Activated effector memory CD4-positive, alpha-beta T cell treated with Interleukin-2 at 50 U/mL for 16 hours (primary cell): Measurements from ENCODE around the gene KRT83.
A peak's percentile ranks its signal among the peaks of the same experiment; 100 is the strongest.
"Not testable (repeated sequence)": the region's sequence is repeated elsewhere in the genome, so short reads cannot be mapped to it uniquely, and the experiment has no call there.

Experiments
- DNase-seq: peaks from one replicate; pipeline ENCODE4 v3.0.0-alpha.2; 2020

The KRT83 gene

DNA sequence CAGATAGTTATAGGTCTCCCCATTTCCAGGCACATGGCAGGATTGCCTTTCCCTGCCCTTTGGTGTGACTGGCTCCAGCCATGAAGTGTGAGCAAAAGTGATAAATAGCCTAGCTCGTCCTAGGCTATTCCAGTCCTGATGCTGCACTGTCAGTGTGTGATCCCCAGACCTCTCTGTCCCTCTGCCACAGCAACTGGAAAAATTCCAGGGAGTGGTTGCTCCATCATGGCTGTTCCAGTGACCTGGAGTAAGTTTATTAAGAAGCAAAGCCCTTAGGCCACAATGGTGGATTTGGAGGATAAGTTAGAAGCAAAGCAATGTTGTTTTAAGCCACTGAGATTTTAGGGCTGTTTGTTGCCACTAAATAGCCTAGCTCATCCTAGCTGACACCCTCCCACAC, 9.8 kb upstream of the KRT83 start:
- DNase-seq: no peak

- DNase-seq: no peak
These were observed 6.8 kb upstream of the KRT83 start for GRCh38 chr12:52327830-52328500.

DNA sequence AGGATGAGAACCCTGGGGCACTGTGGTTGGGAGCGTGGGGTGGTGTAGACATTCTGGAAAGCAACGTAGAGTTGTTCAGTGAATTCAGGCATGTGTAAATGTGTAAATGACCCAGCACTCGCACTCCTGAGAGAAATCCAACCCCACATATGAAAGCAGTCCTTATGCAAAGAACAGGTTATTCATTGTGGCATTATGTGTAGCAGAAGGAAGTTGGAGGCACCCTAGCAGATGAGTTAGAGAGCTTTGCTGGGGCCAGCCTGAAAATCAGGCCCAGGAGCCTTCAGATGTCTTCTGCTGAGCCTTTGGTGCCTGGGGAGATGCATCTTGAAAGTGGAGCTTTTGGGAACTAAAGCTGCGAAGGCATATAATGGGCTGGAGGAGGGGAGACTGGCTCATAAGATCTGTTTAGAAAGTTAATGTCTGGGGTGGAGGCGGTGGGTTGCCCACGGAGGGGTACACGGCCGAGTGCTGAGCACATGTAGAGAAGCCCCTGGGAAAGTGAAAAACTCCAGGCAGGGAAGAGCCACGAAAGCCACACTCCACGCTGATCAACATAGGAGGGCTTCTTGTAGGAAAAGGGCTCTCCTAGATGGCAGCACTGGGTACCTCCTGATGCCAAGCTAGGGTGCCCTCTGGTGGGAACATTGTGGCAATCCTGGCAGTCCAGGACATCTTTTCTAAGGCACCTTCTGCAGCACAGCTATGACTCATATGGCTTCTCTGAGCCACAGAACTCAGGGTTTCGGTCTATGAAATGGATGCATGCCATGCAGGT, 6.0 kb upstream of the KRT83 start:
- DNase-seq: peak; percentile 73

- no peak for DNase-seq
These were observed 2.9 kb upstream of the KRT83 start for GRCh38 chr12:52324153-52324444.

GRCh38 chr12:52323416-52324152, 2.4 kb upstream of the KRT83 start:
- no peak for DNase-seq

DNA sequence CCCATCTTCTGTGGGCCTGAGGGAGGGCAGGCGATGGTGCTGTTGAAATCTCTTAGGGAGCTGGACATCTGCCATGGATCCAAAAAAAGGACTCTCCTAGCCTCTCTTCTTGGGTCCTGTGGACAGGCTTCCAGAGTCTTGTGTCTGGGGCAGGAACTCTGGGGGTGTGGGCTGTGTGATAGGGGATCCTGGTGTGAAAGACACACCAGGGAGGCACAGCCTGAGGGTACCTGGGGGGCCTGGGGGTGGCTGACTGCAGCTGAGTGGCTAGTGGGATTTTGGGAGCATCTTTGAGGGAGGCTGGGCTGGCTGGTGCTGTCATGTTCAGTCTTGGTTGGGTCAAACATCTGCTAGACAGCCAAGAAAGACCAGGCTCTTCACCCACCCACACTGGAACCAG, 1.8 kb upstream of the KRT83 start:
- no peak for DNase-seq

GRCh38 chr12:52322069-52322468, 871 bp upstream of the KRT83 start:
- DNase-seq: no peak

DNA sequence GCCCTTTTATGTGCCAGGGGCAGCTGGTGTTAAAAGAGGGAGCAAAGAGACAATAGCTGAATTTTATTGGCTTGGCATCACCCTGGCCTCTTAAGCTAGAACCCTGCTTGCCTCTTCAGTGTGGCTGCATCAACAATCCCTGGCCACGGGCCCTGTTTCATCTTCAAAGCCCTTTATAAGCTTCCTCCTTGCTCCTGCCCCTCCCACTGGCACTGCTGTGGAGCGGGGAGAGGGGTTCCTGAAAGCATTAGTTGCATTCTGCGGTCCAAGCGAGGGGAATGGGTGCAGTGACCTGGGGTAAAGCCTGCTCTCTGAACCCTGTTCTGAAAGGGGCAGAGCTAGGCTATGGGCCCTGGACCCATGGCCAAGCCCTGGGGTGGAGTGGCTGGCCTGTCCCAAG, 220 bp upstream of the KRT83 start:
- DNase-seq: no peak

GRCh38 chr12:52319097-52319496, 2.1 kb downstream of the KRT83 start:
- no peak for DNase-seq

DNA sequence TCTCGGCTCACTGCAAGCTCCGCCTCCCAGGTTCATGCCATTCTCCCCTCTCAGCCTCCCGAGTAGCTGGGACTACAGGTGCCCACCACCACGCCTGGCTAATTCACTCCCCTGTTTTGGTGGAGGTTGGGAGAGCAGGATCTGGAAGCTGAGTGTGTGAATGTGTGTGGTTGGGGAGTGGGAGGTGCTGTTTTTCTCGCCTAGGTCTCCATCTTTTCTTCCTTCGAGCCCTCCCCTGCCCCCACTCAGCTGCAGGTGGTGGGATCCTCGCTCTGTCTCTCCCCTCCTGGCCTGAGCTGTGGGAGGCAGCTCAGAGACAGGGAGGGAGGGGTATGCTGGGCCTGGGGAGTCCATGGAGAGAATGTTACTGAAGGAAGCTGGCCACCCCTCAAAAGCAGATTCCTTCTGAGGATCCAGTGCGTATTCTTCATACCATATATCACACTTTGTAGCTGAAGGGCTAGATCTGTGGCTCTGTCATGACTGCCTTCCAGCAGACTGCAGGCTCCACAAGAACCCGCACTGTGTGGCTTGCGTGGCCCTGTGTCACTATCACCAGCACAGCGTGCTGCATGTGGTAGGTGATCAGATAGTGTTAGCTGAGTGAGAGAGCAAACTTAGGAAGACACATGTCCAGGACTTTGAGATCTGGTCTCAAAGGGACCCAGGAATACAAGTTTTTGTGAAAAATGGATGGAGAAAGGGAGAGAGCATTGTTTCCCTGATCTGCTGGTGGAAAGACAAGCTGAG, 2.8 kb downstream of the KRT83 start:
- no peak for DNase-seq

- DNase-seq: no peak
These were observed 3.6 kb downstream of the KRT83 start for GRCh38 chr12:52317468-52318052.

- DNase-seq: no peak
These were observed 4.5 kb downstream of the KRT83 start for GRCh38 chr12:52316701-52317100.

GRCh38 chr12:52316290-52316689, 4.9 kb downstream of the KRT83 start:
- DNase-seq: no peak

- not testable (repeated sequence) for DNase-seq
These were observed 5.5 kb downstream of the KRT83 start for GRCh38 chr12:52315721-52316120.

DNA sequence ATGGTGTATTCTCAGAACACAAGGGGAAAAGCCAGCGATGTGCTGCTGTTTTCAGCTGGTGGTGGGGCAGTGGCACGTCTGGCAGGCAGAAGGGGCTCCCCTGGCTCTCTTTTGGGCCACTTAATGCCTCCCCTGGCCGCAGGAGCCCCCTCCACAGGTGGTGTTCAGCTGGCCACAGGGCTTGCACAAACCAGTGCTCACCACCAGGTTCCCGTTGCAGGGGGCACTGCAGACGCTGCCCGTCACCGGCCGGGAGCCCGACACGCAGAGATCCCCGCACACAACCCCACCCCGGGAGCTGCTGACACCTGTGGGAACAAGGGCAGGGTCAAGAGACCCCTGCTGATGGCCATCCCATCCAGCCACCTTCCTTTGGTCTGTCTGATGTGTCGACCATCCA, 6.7 kb downstream of the KRT83 start:
- DNase-seq: no peak

- no peak for DNase-seq
These were observed 7.3 kb downstream of the KRT83 start for GRCh38 chr12:52313926-52314325.

GRCh38 chr12:52313461-52313860, 7.7 kb downstream of the KRT83 start:
- DNase-seq: no peak

- DNase-seq: no peak
These were observed 9.1 kb downstream of the KRT83 start for GRCh38 chr12:52312086-52312485.

GRCh38 chr12:52311285-52311648, 9.9 kb downstream of the KRT83 start:
- DNase-seq: no peak

GRCh38 chr12:52310622-52311284, 10.4 kb downstream of the KRT83 start:
- DNase-seq: no peak

- no peak for DNase-seq
These were observed 12.3 kb downstream of the KRT83 start for GRCh38 chr12:52308806-52309425.
